Astrocyte of the spinal cord (primary cell): ENCODE measurements around the gene PTPRN2.
"Not testable (repeated sequence)": the region's sequence is repeated elsewhere in the genome, so short reads cannot be mapped to it uniquely, and the experiment has no call there.

ENCODE experiments used
- DNase-seq: peaks from one replicate; pipeline ENCODE4 v3.0.0; 2011; ENCODE audit warnings: low read depth, low spot score
- H3K4me3 ChIP-seq: 2 replicates; pipeline ENCODE4 v1.5.1; 2011; ENCODE audit warnings: low read depth, mild to moderate bottlenecking, low read length, moderate library complexity
- in situ Hi-C: cut with HindIII; loops from 2 replicates; pipeline ENCODE4 v1.10.0; 2017; ENCODE audit warnings: low sequenced_read_pairs
- TF ChIP-seq, protein P1 (sequence below): IDR thresholded peaks from 2 replicates; pipeline ENCODE4 v1.5.1; 2012; ENCODE audit warnings: low read depth, mild to moderate bottlenecking, low read length, inconsistent platforms

Gene PTPRN2

DNA sequence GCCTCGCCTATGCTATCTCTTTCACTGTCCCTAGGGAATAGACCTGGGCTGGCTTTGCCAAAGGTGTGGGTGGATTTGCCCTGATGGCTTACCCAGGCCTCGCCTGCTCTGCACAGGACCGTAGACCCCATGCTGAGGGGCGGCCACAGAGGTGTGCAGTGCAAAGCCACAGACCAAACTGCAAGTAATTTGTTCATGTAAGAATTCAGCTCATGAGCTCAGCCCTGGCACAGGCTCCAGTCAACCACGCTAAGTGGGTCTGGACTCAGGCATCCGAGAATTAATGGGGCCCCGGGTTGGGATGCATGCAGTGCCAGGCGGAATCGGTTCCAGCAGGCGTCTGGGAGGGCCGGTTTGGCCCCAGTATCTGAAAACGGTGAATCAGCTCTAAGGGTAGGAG, 805.6 kb downstream of the PTPRN2 start:
- TF ChIP-seq, protein P1, sequence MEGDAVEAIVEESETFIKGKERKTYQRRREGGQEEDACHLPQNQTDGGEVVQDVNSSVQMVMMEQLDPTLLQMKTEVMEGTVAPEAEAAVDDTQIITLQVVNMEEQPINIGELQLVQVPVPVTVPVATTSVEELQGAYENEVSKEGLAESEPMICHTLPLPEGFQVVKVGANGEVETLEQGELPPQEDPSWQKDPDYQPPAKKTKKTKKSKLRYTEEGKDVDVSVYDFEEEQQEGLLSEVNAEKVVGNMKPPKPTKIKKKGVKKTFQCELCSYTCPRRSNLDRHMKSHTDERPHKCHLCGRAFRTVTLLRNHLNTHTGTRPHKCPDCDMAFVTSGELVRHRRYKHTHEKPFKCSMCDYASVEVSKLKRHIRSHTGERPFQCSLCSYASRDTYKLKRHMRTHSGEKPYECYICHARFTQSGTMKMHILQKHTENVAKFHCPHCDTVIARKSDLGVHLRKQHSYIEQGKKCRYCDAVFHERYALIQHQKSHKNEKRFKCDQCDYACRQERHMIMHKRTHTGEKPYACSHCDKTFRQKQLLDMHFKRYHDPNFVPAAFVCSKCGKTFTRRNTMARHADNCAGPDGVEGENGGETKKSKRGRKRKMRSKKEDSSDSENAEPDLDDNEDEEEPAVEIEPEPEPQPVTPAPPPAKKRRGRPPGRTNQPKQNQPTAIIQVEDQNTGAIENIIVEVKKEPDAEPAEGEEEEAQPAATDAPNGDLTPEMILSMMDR: no peak
- no peak overlapping the region for H3K4me3 ChIP-seq
- DNase-seq: no peak
- in situ Hi-C loops: no loop called here

DNA sequence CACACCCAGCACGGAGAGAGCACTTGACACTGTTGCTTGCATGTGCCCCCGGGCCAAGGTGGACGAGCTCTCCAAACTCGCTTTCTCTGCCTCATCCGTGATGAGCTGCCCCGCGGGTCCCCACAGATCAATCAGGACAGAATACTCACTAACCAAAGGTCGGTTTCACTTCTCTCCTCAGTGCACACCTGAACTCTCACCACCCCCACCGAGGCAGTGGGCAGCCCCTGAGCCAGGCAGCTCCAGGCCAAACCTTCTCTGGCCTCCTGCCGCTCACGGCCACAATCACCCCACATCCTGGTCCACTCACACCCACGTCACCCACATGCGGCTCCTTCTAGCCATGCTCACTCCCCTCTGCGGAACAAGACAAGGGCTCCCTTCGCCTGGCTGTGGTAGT, 806.9 kb downstream of the PTPRN2 start:
- no peak for DNase-seq
- in situ Hi-C loops: no loop called here
- no peak overlapping the region for H3K4me3 ChIP-seq
- TF ChIP-seq, protein P1: no peak

DNA sequence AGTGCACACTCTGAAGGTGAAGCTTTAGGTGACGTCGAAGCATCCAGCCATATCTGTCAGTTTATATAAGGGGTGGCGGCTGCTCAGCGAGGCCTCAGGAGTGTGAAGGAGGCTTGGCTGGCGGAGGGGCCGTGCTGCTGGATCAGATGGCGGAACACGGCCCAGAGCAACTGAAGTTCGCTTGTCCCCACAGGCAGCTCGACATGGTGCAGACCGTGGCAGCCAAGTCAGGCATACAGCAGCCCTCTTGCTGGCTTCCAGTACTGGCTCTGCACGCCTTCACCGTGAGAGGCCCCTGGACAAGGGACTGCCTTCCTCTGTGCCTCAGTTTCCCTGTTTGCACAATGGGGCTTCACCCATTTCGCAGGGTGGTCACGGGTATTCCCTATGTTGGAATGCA, 807.3 kb downstream of the PTPRN2 start:
- TF ChIP-seq, protein P1: no peak
- in situ Hi-C loops: no loop called here
- no peak overlapping the region for H3K4me3 ChIP-seq
- DNase-seq: no peak

DNA sequence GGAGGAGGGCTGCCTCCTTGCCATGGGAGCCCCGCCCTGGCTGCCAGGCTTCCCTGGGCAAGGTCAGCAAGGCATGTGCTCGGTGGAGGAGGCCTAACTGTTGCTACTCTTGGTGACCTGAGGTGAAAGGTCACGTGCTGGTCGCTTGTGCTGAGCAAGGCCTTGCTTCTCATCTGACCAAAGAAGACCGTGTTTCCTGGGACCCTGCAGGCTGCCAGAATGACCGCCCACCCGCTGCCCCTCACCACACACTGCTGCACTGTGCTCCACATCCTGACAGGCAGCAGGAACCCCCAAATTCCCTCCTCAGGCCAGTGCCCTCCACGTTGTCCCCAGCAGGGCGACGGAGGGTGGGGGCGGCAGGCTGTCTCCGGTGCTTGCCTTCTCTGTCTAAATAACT, 808.4 kb downstream of the PTPRN2 start:
- in situ Hi-C loops: no loop called here
- TF ChIP-seq, protein P1: no peak
- no peak overlapping the region for H3K4me3 ChIP-seq
- DNase-seq: no peak

DNA sequence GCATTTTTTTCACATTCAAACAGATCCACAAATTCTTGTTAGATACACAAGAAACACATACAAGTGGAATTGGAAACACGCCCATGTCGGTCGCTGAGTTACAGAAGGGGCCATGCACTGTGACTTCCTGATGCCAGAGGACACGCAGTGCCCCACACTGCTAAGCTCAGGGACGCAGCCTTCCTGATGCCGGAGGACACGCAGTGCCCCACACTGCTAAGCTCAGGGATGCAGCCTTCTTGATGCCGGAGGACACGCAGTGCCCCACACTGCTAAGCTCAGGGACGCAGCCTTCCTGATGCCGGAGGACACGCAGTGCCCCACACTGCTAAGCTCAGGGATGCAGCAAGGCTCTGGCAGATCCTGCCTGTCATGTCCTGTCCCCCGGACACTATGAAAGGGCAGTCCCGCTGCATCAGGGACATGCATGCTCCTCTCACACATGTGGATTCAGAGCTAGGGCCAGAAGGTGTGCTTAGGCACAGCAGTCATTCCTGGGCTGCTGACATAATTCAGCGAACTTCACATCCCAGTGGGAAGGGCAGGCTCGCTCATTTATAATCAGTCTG, 810.3 kb downstream of the PTPRN2 start:
- DNase-seq, in situ Hi-C loops, H3K4me3 ChIP-seq: not testable (repeated sequence)

DNA sequence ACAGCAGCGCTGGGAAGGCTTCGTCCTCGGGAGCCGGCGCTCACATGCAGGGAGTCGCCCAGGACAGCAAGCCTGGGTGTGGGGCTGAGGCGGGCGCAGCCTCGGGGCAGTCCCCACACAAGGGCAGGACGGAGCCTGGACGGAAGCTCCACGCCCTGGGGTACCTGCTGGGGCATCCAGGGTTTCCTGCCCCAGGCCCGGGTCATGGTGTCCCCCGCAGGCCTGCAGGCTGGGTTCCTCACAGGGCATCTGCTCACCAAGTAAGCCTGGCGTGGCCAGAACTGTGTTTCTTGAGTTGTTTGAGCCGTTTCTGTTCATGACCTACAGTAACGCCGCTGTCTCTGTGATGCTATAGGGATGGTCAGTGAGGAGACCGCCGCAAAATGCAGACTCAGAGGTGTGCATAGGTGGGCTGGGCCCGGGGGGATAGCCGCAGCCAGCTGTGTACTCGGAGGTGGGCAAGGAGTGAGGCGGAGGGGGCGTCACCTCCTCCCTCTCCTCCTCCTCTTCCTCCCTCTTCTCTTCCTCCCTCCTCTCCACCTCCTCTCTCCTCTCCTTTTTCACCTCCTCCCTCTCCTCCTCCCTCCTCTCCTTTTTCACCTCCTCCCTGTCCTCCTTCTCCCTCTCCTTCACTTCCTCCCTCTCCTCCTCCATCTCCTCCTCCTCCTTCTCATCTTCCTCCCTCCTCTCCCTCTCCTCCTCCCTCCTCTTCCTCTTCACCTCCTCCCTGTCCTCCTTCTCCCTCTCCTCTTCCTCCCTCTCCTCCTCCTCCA, 811.9 kb downstream of the PTPRN2 start:
- H3K4me3 ChIP-seq: no peak overlapping the region
- in situ Hi-C loops: no loop called here
- TF ChIP-seq, protein P1: no peak
- no peak for DNase-seq

DNA sequence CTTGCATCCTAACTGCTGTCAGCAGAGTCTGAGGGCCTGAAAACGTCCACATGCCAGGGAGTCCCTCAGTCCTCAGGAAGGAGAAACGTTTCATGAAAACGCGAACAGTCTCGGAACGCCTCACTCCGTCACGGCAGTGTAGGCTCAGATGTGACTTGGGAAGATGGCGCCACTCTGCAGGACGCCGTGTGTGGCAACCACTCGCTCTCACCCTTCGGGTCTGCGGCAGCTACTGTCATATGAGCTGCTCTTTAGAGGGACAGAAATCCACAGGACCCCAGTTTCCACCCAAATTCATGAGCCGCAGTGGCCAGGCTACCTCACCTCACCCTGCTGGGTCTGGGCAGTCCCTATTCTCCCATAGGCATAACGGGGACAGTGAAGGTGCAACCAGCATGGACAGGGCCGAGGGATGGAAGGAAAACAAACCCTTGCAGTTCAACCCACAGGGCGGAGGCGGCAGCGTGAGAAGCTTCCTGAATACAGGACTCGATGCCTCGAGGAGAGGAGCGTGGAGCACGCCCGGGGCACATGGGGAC, 812.5 kb downstream of the PTPRN2 start:
- in situ Hi-C loops: no loop called here
- no peak for DNase-seq
- no peak overlapping the region for H3K4me3 ChIP-seq
- TF ChIP-seq, protein P1: no peak
